CD4-positive, CD25-positive, alpha-beta regulatory T cell (primary cell): ENCODE measurements around the gene C19orf73. TPM values are rescaled to one million over a fixed set of nuclear protein-coding genes. Genes with fewer than 3 reads are reported as not detected.

Source experiments
- ATAC-seq, 2 donors: fragments of 150-1000 bp; cut with Tn5 transposase; one replicate each; pipeline ENCODE4 v1.10.0; 2021; ENCODE audit warnings: low read depth in 2 of 2, moderate number of reproducible peaks in 2 of 2, moderate library complexity in 1 of 2
- DNase-seq, 3 donors: peaks; one replicate each; pipeline versions ENCODE4 v3.0.0 to v3.0.0-alpha.2; 2012 to 2022; ENCODE audit warnings: mixed read lengths in 1 of 3
- H3K27ac ChIP-seq: one replicate; pipeline ENCODE4 v1.7.0; 2013; ENCODE audit warnings: mild to moderate bottlenecking, low read length; ENCODE audit not compliant: insufficient read depth, poor library complexity, severe bottlenecking
- H3K27me3 ChIP-seq: one replicate; pipeline ENCODE4 v1.7.0; 2013; ENCODE audit warnings: low read length; ENCODE audit not compliant: control insufficient read depth, insufficient read depth
- H3K36me3 ChIP-seq: one replicate; pipeline ENCODE4 v1.7.0; 2013; ENCODE audit warnings: mild to moderate bottlenecking, low read length, moderate library complexity; ENCODE audit not compliant: control insufficient read depth, insufficient read depth
- H3K4me1 ChIP-seq: 2 replicates; pipeline ENCODE4 v1.7.0; 2013; ENCODE audit warnings: mild to moderate bottlenecking, low read length; ENCODE audit not compliant: insufficient read depth, control insufficient read depth, poor library complexity, severe bottlenecking
- H3K4me3 ChIP-seq: one replicate; pipeline ENCODE4 v1.7.0; 2013; ENCODE audit warnings: low read depth, mild to moderate bottlenecking, low read length, moderate library complexity
- H3K9me3 ChIP-seq, 2 experiments: 1 replicate in 1 of 2; 2 replicates in 1 of 2; pipeline ENCODE4 v1.7.0; 2013; ENCODE audit warnings: low read length in 2 of 2, mild to moderate bottlenecking in 1 of 2, moderate library complexity in 1 of 2; ENCODE audit not compliant: control insufficient read depth in 2 of 2
- H3K27ac Mint-ChIP-seq, 3 donors: one replicate each; pipeline ENCODE4 v1.8.0; 2020 to 2022; ENCODE audit warnings: mild to moderate bottlenecking in 3 of 3, mixed read lengths in 3 of 3, moderate library complexity in 2 of 3
- H3K27me3 Mint-ChIP-seq: one replicate; pipeline ENCODE4 v1.8.0; 2022; ENCODE audit warnings: mild to moderate bottlenecking, mixed read lengths
- H3K36me3 Mint-ChIP-seq: one replicate; pipeline ENCODE4 v1.8.0; 2020; ENCODE audit warnings: mixed read lengths
- H3K4me1 Mint-ChIP-seq, 4 donors: one replicate each; pipeline ENCODE4 v1.8.0; 2020 to 2022; ENCODE audit warnings: mixed read lengths in 4 of 4, mild to moderate bottlenecking in 1 of 4
- H3K4me3 Mint-ChIP-seq, 4 donors: one replicate each; pipeline ENCODE4 v1.8.0; 2020 to 2022; ENCODE audit warnings: mild to moderate bottlenecking in 4 of 4, mixed read lengths in 4 of 4, moderate library complexity in 3 of 4
- H3K9me3 Mint-ChIP-seq, 7 donors: one replicate each; pipeline ENCODE4 v1.8.0; 2020 to 2022; ENCODE audit warnings: mixed read lengths in 7 of 7, mild to moderate bottlenecking in 3 of 7, moderate library complexity in 2 of 7
- polyA plus RNA-seq, 4 donors: library from polyadenylated mRNA; unstranded; fragments of 300-500 nt; fragmentation: Illumina TruSeq; gene quantifications; one replicate each; pipeline ENCODE4 v1.2.3, GENCODE V29; 2021
- total RNA-seq: library from RNA; stranded (reverse); gene quantifications from one replicate; pipeline ENCODE4 v1.2.3, GENCODE V29; 2022

The C19orf73 gene
- total and polyA plus RNA-seq, 5 donors from 2014 or later: 1.1 to 3.7 (median 1.7) TPM

DNA sequence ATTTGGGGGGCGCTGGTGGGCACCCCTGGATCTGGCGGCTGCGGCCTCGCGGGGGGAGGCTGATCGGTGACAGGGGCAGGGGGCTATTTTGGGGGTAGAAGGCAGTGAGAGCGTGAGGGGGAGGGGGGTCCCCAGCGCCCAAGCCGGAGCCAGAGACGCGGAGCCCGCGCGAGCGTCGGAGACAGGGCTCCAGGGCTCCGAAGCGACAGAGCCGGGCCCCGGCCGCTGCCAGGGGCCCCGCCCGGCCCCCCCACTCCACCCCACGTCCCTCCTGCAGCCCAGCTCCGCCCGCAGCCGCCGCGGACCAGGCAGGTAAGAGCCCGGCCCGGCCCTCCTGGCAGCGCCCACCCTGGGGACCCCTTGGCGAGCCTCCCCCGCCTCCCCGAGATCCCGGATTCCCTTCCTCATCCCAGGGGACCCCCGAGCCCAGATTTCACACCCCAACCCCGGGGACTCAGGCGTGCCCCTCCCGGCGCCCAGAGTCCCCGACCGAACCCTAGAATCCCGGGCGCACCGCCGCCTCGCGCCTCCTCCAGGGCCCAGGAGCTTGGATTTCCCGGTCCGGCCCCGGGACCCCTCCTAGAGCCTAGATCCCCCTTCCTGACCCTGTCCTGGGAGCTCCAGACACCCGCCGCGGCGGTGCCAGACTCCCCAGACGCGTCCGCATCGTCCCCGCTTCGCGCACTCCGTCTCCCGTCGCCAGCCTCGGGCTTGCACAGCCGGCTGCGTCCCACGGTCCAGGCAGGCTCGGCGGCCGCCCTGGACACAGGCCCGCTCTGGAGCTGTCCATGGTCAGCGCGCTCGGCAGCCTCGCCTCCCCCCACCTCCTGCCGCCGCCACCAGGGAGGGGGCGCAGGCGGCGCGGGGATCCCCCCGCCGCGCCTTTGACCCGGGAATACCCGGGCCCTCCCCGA lies 725 bp upstream of the C19orf73 start, which contains the start of gene PPFIA3:
TSS of gene PPFIA3 (plus strand) at position 134 of the 914 bp plus-strand sequence. CDS start 8,330 bp downstream, outside the sequence.
- no peaks in the 10 kb centered on the region for H3K9me3 ChIP-seq
- H3K27ac ChIP-seq: peak within 1 kb of the TSS; percentile 91
- Mint-ChIP-seq H3K9me3 (no peaks in the 10 kb centered on the region), H3K36me3 (no peaks in the 10 kb centered on the region), H3K27me3 (peaks cover 38% of the 10 kb centered on the region), H3K4me1 (peaks cover 5 to 39% (median 28%) of the 10 kb centered on the region in 4 donors), H3K27ac (peak within 1 kb of the TSS; percentile 76 to 96 (median 90)), H3K4me3 (peak within 1 kb of the TSS; percentile 88 to 98 (median 90))
- DNase-seq (peak in 1 of 3 donors; percentile 25), ATAC-seq (no peak)
- H3K4me1 ChIP-seq: peaks cover 32% of the 10 kb centered on the region
- H3K4me3 ChIP-seq: peak within 1 kb of the TSS; percentile 77
- H3K36me3 ChIP-seq: no peaks in the 10 kb centered on the region
- no peaks in the 10 kb centered on the region for H3K27me3 ChIP-seq

DNA sequence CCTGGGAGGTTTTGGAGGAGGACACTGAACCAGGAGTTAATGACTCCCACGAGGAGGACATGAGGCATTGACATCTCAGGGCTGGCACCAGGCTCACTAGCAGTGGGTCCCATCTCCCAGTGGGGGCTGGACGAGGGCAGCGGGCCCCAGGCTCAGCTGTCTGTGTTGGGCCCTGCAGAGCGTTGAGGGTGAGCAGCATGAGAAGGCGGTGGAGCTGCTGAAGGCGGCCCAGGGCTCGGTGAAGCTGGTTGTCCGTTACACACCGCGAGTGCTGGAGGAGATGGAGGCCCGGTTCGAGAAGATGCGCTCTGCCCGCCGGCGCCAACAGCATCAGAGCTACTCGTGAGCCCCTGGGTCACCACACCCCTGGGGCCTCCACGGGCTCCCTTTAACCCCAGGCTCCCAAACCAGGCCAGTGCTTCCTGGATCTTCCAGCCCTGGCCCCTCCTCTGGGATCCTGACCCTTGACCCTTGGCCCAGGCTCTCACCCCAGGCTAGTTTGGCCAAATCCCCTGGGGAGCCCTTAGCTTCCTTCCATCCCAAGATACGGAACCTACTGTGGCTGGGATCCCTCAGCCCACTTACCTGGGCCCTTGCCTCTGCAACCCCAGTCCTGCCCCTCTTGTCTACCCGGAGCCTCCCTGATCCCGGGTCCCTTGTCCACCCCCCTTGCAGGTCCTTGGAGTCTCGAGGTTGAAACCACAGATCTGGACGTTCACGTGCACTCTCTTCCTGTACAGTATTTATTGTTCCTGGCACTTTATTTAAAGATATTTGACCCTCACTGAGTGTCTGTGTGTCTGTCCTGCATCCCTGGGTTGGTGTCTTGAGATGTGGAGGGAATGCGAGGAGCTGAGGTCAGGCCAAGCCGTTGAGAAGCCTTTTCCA lies 1.0 kb downstream of the C19orf73 start:
- Histone ChIP-seq H3K4me1 (peaks cover 43% of the 10 kb centered on the region), H3K36me3 (no peaks in the 10 kb centered on the region), H3K4me3 (peak overlapping the region; percentile 77), H3K27ac (peak overlapping the region; percentile 91), H3K9me3 (no peaks in the 10 kb centered on the region), H3K27me3 (no peaks in the 10 kb centered on the region)
- no peaks in the 10 kb centered on the region for H3K36me3 Mint-ChIP-seq
- ATAC-seq (no peak), DNase-seq (no peak)
- H3K4me3 Mint-ChIP-seq: peak overlapping the region; percentile 88 to 98 (median 90)
- H3K9me3 Mint-ChIP-seq: no peaks in the 10 kb centered on the region
- peak overlapping the region; percentile 76 to 96 (median 90) for H3K27ac Mint-ChIP-seq
- peaks cover 5 to 49% (median 32%) of the 10 kb centered on the region in 4 donors for H3K4me1 Mint-ChIP-seq
- peaks cover 32% of the 10 kb centered on the region for H3K27me3 Mint-ChIP-seq

DNA sequence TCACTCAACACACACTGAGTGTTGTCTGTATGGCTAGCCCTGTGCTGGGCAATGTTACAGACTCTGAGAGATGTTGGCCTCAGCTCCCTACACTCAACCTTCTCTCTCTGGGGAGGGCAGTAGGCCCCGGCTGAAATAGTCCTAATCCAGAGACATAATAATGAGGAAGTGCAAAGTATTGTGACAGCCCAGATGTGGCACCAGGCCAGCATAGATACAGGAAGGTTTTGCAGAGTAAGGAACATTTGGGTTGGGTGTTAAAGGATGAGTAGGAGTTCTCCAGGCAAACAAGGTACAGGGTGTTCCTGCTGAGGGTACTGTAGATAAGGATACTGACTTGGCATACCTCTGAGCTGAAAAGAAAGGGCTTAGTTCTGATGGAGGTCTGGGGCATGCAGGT lies 2.4 kb downstream of the C19orf73 start:
- Mint-ChIP-seq H3K27me3 (peaks cover 22% of the 10 kb centered on the region), H3K4me3 (peak overlapping the region; percentile 60 to 88 (median 75))
- no peak overlapping the region for H3K4me3 ChIP-seq

DNA sequence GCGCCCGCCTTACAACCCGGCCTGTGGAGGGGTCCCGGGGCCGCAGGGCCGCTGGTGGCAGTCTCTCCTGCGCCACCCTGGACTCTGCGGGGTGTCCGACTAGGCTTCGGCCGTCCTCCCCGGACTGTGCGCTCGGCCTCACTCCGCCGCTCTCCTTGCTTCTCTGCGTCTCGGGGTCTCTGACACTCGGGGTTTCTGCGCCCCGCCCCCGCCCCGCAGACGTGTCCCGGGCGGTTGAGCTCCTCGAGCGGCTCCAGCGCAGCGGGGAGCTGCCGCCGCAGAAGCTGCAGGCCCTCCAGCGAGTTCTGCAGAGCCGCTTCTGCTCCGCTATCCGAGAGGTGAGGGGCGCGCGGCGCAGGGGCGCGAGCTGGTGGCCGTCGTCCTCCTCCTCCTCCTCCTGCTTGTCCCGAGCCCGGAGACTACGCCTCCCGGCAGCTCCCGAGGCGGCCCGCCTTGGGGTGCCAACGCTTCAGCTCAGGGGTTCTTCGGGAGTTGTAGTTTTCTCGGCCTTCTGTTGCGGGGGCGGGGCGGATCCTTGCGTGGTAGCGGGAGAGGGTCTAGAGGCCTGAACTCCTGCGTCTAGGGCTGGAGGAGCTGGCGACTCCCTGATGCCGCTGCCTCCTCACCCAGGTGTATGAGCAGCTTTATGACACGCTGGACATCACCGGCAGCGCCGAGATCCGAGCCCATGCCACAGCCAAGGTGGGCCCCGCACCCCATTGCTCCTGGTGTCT lies 4.1 kb downstream of the C19orf73 start:
- Histone ChIP-seq H3K4me3 (no peak overlapping the region), H3K9me3 (no peaks in the 10 kb centered on the region), H3K4me1 (peaks cover 37% of the 10 kb centered on the region), H3K27me3 (no peaks in the 10 kb centered on the region), H3K36me3 (no peaks in the 10 kb centered on the region), H3K27ac (peak overlapping the region; percentile 23)
- H3K27ac Mint-ChIP-seq: peak overlapping the region in 1 of 3 donors; percentile 49
- peaks cover 5 to 41% (median 26%) of the 10 kb centered on the region in 4 donors for H3K4me1 Mint-ChIP-seq
- peak overlapping the region; percentile 85 to 88 (median 87) for H3K4me3 Mint-ChIP-seq
- H3K36me3 Mint-ChIP-seq: no peaks in the 10 kb centered on the region
- no peaks in the 10 kb centered on the region for H3K9me3 Mint-ChIP-seq
- no peak for ATAC-seq
- peaks cover 11% of the 10 kb centered on the region for H3K27me3 Mint-ChIP-seq
- DNase-seq: peak; percentile 18 to 62 (median 41)

More for the DNA sequence above, 2.4 kb downstream of the C19orf73 start:
- Histone ChIP-seq H3K27me3 (no peaks in the 10 kb centered on the region), H3K4me1 (peaks cover 43% of the 10 kb centered on the region), H3K36me3 (no peaks in the 10 kb centered on the region), H3K9me3 (no peaks in the 10 kb centered on the region), H3K27ac (no peak overlapping the region)
- ATAC-seq (no peak), DNase-seq (no peak)
- Mint-ChIP-seq H3K27ac (peak overlapping the region in 1 of 3 donors; percentile 39), H3K9me3 (no peaks in the 10 kb centered on the region), H3K4me1 (peaks cover 5 to 49% (median 32%) of the 10 kb centered on the region in 4 donors), H3K36me3 (no peaks in the 10 kb centered on the region)

DNA sequence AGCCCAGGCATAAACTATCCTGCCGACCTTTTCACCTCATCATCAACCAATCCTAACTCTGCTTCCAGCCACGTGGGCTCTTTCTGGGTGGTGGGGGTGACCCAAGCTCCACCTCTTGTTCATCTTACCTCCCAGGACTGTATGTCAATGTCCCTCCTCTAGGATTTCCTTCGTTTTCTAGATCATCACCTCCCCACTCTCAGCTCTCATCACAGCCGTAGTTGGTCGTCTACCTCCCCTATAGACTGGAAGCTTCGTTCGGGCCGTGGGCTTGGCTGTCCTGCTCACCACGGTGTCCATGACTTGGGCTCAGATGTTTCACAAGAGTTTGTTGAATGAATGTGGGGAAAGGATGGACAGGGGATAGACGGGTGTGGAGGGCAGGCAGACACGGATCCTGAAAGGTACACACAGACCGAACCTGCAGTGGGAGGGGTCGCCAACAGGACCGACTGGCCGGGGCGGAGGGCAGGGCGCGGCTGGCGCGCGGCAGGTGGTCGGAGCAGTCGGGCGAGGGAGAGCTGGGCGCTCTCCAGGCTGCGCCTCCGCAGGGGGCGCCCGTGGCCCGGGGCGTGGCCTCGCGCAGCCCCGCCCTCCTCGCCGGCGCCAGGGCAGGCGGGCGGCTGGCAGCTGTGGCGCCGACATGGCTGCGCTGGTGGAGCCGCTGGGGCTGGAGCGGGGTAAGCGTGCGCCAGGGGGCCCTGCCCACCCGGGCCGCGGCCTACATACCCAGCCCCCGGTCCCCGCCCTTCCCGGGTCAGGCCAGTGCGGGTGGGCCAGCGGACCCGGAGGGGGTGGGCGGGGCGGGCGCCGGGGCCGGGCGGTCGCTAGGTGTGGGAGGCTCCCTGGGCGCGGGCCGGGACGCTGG lies 4.9 kb downstream of the C19orf73 start, which contains the start of gene LIN7B:
TSS of gene LIN7B (plus strand) at position 609 of the 868 bp plus-strand sequence. CDS start at position 644, 35 bp downstream.
- Mint-ChIP-seq H3K9me3 (no peaks in the 10 kb centered on the region), H3K27ac (peak within 1 kb of the TSS in 2 of 3 donors; percentile 62 to 92), H3K27me3 (peaks cover 8% of the 10 kb centered on the region), H3K36me3 (peaks cover 2% of the 10 kb centered on the region), H3K4me1 (peaks cover 5 to 41% (median 25%) of the 10 kb centered on the region in 4 donors), H3K4me3 (peak within 1 kb of the TSS; percentile 85 to 91 (median 88))
- peak; percentile 61 to 63 for ATAC-seq
- Histone ChIP-seq H3K4me3 (peak within 1 kb of the TSS; percentile 60), H3K36me3 (no peaks in the 10 kb centered on the region), H3K27ac (peak within 1 kb of the TSS; percentile 23), H3K9me3 (no peaks in the 10 kb centered on the region), H3K27me3 (no peaks in the 10 kb centered on the region), H3K4me1 (peaks cover 33% of the 10 kb centered on the region)
- peak; percentile 66 to 83 (median 73) for DNase-seq

DNA sequence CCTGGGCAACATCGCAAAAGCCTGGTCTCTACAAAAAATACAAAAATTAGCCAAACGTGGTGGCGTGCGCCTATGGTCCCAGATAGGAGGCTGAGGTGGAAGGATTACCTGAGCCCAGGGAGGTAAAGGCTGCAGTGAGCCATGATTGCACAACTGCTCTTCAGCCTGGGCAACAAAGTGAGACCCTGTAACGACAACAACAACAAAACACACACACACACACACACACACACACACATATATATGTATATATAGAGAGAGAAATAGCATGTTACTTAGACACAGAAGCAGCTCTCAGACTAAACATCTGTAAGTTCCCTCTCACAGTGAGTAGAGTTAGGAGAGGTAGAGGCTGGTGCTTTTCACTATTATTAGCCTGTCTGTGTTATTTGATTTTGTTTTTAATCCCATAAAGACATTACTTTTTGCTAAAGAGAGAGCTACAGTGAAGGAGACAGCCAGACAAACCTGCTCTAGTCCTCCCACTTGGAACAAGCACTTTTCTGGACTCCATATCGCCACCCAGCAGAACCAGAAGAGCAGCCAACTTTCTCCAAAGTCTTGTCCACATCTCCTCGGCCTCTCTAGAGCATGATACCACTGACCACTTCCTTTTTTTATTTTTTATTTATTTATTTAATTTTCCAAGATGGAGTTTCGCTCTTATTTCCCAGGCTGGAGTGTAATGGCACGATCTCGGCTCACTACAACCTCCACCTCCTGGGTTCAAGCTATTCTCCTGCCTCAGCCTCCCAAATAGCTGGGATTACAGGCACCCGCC lies 7.5 kb downstream of the C19orf73 start:
- Mint-ChIP-seq H3K27me3 (no peaks in the 10 kb centered on the region), H3K4me3 (peak overlapping the region in 3 of 4 donors; percentile 36 to 80 (median 38)), H3K27ac (peak overlapping the region in 1 of 3 donors; percentile 48), H3K36me3 (peaks cover 19% of the 10 kb centered on the region), H3K9me3 (no peaks in the 10 kb centered on the region), H3K4me1 (peaks cover 5 to 26% (median 16%) of the 10 kb centered on the region in 4 donors)
- ATAC-seq (no peak), DNase-seq (no peak)
- no peak overlapping the region for H3K4me3 ChIP-seq
- no peaks in the 10 kb centered on the region for H3K27me3 ChIP-seq
- H3K4me1 ChIP-seq: peaks cover 17% of the 10 kb centered on the region
- H3K27ac ChIP-seq: no peak overlapping the region
- peaks cover 18% of the 10 kb centered on the region for H3K36me3 ChIP-seq
- H3K9me3 ChIP-seq: no peaks in the 10 kb centered on the region
